Activated T-helper 1 cell treated with anti-CD3 and anti-CD28 coated beads, Interleukin-12 subunit alpha, Interleukin-12 subunit beta, Interleukin-2, Interleukin-4 antibody, amounts not matched to agents 30 ng/mL and 10 ng/mL and 1 ng/mL, durations not matched to agents 14 hours and 24 hours and 36 hours (primary cell): ENCODE measurements around the gene MBD3L2B. TPM values are rescaled to one million over a fixed set of nuclear protein-coding genes. Genes with fewer than 3 reads are reported as not detected.

ENCODE experiments used
- DNase-seq: peaks from one replicate; pipeline ENCODE4 v3.0.0; 2021; ENCODE audit warnings: low spot score
- H3K27ac Mint-ChIP-seq: one replicate; pipeline ENCODE4 v1.8.0; 2021; ENCODE audit warnings: mild to moderate bottlenecking, mixed read lengths
- H3K27me3 Mint-ChIP-seq: one replicate; pipeline ENCODE4 v1.8.0; 2022; ENCODE audit warnings: mild to moderate bottlenecking, moderate library complexity, mixed read lengths; ENCODE audit not compliant: insufficient read depth
- H3K36me3 Mint-ChIP-seq: one replicate; pipeline ENCODE4 v1.8.0; 2021; ENCODE audit warnings: low read depth, mixed read lengths
- H3K4me1 Mint-ChIP-seq: one replicate; pipeline ENCODE4 v1.8.0; 2021; ENCODE audit warnings: low read depth, mixed read lengths
- H3K4me3 Mint-ChIP-seq: one replicate; pipeline ENCODE4 v1.8.0; 2021; ENCODE audit warnings: mild to moderate bottlenecking, moderate library complexity, mixed read lengths
- H3K9me3 Mint-ChIP-seq: one replicate; pipeline ENCODE4 v1.8.0; 2021; ENCODE audit warnings: mixed read lengths
- intact Hi-C: fragments of 100-400 bp; cut with micrococcal nuclease; formaldehyde crosslinking; loops from one replicate; pipeline ENCODE4 v1.15.1; 2024
- total RNA-seq: library from RNA; stranded (reverse); gene quantifications from 2 replicates; pipeline ENCODE4 v1.2.3, GENCODE V29; 2022

The MBD3L2B gene
- total RNA-seq, 1 donor from 2014 or later: not detected

GRCh38 chr19:6970443-6970842 is 50.8 kb downstream of the MBD3L2B start:
- Mint-ChIP-seq H3K4me1 (no peaks in the 10 kb centered on the region), H3K27ac (no peak overlapping the region), H3K36me3 (no peaks in the 10 kb centered on the region), H3K9me3 (no peaks in the 10 kb centered on the region), H3K27me3 (peaks cover 4% of the 10 kb centered on the region), H3K4me3 (no peak overlapping the region)
- DNase-seq: no peak
- intact Hi-C loops: no loop called here

GRCh38 chr19:6970021-6970420 is 51.2 kb downstream of the MBD3L2B start:
- H3K4me1 Mint-ChIP-seq: no peaks in the 10 kb centered on the region
- no peak overlapping the region for H3K27ac Mint-ChIP-seq
- DNase-seq: no peak
- no peak overlapping the region for H3K4me3 Mint-ChIP-seq
- no peaks in the 10 kb centered on the region for H3K9me3 Mint-ChIP-seq
- H3K27me3 Mint-ChIP-seq: peaks cover 4% of the 10 kb centered on the region
- intact Hi-C loops: no loop called here
- H3K36me3 Mint-ChIP-seq: no peaks in the 10 kb centered on the region

GRCh38 chr19:6969490-6969889 is 51.7 kb downstream of the MBD3L2B start:
- H3K4me1 Mint-ChIP-seq: no peaks in the 10 kb centered on the region
- no peak overlapping the region for H3K27ac Mint-ChIP-seq
- intact Hi-C loops: no loop called here
- no peaks in the 10 kb centered on the region for H3K9me3 Mint-ChIP-seq
- peaks cover 4% of the 10 kb centered on the region for H3K27me3 Mint-ChIP-seq
- H3K36me3 Mint-ChIP-seq: no peaks in the 10 kb centered on the region
- no peak for DNase-seq
- no peak overlapping the region for H3K4me3 Mint-ChIP-seq

Other genes with a start within 250 kb of the MBD3L2B start
- 86.8 and 90.4 TPM in 2 replicates for gene VAV1, start 248.7 kb downstream of the MBD3L2B start, total RNA-seq
- gene ADGRE1, start 133.9 kb downstream of the MBD3L2B start, total RNA-seq: 4.6 and 5.5 TPM in 2 replicates
- gene MBD3L5, start 9.1 kb upstream of the MBD3L2B start, total RNA-seq: not detected in 2 replicates
- not detected in 2 replicates for gene MBD3L4, start 18.7 kb upstream of the MBD3L2B start, total RNA-seq
- gene MBD3L2, start 27.9 kb upstream of the MBD3L2B start, total RNA-seq: not detected in 2 replicates
- not detected in 2 replicates for gene MBD3L3, start 37.2 kb upstream of the MBD3L2B start, total RNA-seq
- gene ZNF557, start 48.3 kb upstream of the MBD3L2B start, total RNA-seq: 12.2 and 13.3 TPM in 2 replicates